ENCODE data around the gene C16orf89.

Gene C16orf89

DNA sequence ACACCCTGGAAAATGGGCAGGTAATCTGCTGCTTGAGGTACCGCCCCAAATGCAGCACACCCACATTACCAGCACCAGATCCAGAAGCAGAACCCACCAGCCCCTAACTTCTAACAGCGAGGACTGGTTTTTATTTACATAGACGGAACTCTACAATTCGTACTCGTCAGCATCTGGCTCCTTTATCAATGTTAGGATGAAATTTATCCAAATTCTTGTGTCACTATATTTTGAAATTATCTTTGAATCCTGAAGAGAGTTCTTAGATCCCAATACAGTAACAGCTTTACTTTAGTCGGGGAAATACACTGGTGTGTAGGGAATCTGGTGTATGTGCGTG lies 5.6 kb upstream of the C16orf89 start:
- H3K4me3 ChIP-seq (ENCODE audit: low read depth, low read length), result peak overlapping the region; percentile 96
- TF ChIP-seq, protein P1, sequence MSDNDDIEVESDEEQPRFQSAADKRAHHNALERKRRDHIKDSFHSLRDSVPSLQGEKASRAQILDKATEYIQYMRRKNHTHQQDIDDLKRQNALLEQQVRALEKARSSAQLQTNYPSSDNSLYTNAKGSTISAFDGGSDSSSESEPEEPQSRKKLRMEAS (IDR thresholded peaks at IDR 0.05; ENCODE audit: low read depth, low read length), result no peak
- TF ChIP-seq, protein P2, sequence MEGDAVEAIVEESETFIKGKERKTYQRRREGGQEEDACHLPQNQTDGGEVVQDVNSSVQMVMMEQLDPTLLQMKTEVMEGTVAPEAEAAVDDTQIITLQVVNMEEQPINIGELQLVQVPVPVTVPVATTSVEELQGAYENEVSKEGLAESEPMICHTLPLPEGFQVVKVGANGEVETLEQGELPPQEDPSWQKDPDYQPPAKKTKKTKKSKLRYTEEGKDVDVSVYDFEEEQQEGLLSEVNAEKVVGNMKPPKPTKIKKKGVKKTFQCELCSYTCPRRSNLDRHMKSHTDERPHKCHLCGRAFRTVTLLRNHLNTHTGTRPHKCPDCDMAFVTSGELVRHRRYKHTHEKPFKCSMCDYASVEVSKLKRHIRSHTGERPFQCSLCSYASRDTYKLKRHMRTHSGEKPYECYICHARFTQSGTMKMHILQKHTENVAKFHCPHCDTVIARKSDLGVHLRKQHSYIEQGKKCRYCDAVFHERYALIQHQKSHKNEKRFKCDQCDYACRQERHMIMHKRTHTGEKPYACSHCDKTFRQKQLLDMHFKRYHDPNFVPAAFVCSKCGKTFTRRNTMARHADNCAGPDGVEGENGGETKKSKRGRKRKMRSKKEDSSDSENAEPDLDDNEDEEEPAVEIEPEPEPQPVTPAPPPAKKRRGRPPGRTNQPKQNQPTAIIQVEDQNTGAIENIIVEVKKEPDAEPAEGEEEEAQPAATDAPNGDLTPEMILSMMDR (IDR thresholded peaks at IDR 0.05; ENCODE audit: low read depth, low read length), result no peak
- TF ChIP-seq POLR2A (IDR thresholded peaks at IDR 0.05; ENCODE audit: extremely low read depth, insufficient read length), result no peak
- TF ChIP-seq MYC (IDR thresholded peaks at IDR 0.05; ENCODE audit: low read depth, low read length), result no peak

DNA sequence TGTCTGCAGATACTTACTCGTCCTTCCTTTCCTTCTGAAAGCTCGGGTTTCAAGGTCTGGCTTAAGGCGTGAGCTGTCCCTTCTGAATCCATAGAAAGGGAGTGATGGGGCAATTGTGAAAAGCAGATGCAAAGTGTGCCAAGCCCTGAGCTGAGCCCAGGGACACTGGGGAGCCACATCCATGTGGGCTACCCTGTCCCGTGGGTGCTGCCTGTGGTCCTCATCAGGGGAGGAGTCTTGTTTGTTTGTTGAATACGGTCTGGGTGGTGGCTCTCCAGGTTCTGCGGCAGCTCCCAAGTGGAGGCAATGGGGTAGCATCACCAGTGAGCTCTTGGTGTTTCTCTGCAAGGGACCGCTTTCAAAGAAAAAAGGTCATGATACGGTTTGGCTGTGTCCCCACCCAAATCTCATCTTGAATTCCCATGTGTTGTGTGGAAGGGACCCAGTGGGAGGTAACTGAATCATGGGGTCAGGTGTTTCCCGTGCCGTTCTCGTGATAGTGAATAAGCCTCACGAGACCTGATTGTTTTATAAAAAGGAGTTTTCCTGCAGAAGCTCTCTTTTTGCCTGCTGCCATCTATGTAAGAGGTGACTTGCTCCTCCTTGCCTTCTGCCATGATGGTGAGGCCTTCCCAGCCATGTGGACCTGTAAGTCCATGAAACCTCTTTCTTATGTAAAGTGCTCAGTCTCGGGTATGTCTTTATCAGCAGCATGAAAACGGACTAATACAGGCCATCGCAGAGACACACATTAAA lies 4.9 kb upstream of the C16orf89 start:
- TF ChIP-seq MYC (IDR thresholded peaks at IDR 0.05; ENCODE audit: low read depth, low read length) (no peak), POLR2A (IDR thresholded peaks at IDR 0.05; ENCODE audit: extremely low read depth, insufficient read length) (no peak)
- TF ChIP-seq, protein P1 (IDR thresholded peaks at IDR 0.05; ENCODE audit: low read depth, low read length), result no peak
- TF ChIP-seq, protein P2 (IDR thresholded peaks at IDR 0.05; ENCODE audit: low read depth, low read length), result no peak
- no peak overlapping the region for H3K4me3 ChIP-seq (ENCODE audit: low read depth, low read length)
- no peak for DNase-seq (ENCODE audit: low read depth)

More for the DNA sequence above, 5.6 kb upstream of the C16orf89 start:
- no peak for DNase-seq (ENCODE audit: low read depth)

DNA sequence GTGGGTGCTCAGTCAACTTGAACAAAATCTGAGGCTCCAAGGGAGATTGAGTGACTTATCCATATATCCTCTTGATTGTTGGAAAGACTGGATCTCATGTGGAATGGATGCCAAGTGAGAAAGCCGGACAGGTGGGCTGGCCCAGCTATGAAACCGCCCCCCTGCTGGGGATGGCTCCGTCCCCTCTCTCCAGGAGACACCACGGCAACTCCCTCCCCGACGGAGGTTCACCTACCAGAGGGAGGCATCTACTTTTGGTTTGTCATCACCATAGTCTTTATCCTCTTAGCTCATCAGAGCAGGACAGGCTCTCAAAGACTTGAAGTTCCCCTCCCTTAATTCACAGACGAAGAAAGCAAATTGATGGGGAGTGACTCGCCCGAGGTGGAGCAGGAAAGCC lies 4.1 kb upstream of the C16orf89 start:
- no peak for TF ChIP-seq MYC (IDR thresholded peaks at IDR 0.05; ENCODE audit: low read depth, low read length)
- TF ChIP-seq, protein P2 (IDR thresholded peaks at IDR 0.05; ENCODE audit: low read depth, low read length), result no peak
- TF ChIP-seq, protein P1 (IDR thresholded peaks at IDR 0.05; ENCODE audit: low read depth, low read length), result no peak
- DNase-seq (ENCODE audit: low read depth), result no peak
- no peak overlapping the region for H3K4me3 ChIP-seq (ENCODE audit: low read depth, low read length)

DNA sequence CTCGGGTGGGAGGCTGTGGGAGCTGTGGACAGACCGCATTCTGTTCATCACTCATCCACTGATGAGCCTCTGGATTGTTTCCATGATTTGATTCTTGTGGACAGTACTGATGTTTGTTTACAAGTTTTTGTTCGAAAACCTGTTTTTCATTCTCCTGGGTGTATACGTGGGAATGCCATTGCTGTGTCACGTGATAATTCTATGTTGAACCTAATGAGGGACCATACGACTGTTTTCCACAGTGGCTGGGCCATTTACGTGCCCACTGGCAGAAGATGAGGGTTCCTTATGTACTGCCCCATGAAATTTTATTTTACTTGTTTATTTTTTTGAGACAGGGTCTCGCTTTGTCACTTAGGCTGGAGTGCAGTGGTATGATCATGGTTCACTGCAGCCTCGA lies 3.3 kb upstream of the C16orf89 start:
- no peak for DNase-seq (ENCODE audit: low read depth)
- TF ChIP-seq, protein P2 (IDR thresholded peaks at IDR 0.05; ENCODE audit: low read depth, low read length), result no peak
- TF ChIP-seq, protein P1 (IDR thresholded peaks at IDR 0.05; ENCODE audit: low read depth, low read length), result no peak
- no peak for TF ChIP-seq MYC (IDR thresholded peaks at IDR 0.05; ENCODE audit: low read depth, low read length)
- no peak for TF ChIP-seq POLR2A (IDR thresholded peaks at IDR 0.05; ENCODE audit: extremely low read depth, insufficient read length)
- no peak overlapping the region for H3K4me3 ChIP-seq (ENCODE audit: low read depth, low read length)

DNA sequence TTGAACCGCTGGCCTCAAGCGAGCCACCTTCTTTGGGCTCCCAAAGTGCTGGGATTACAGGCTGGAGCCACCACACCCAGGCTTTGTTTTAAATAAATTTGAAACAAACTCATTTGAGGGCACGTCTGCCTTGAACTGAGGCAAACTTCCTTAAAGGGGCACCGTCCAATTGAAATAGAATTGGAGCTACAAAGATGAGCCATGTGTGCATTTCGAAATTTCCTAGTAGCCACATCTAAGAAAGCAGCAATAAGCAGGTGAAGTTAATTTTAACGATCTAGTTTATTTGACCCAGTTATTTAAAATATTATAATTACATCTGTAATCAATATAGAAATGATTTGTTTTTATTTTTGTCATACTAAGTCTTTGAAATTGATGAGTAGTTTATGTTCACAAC lies 755 bp upstream of the C16orf89 start:
- DNase-seq (ENCODE audit: low read depth), result peak; percentile 71
- TF ChIP-seq, protein P1 (IDR thresholded peaks at IDR 0.05; ENCODE audit: low read depth, low read length), result peak; percentile 20; the same call in 1 of the 2 replicates
- TF ChIP-seq, protein P2 (IDR thresholded peaks at IDR 0.05; ENCODE audit: low read depth, low read length), result no peak
- no peak overlapping the region for H3K4me3 ChIP-seq (ENCODE audit: low read depth, low read length)

Data from NB4 (cell line).